Keratinocyte (primary cell): ENCODE results near the gene CLOCK. TPM values are rescaled to one million over a fixed set of nuclear protein-coding genes. Genes with fewer than 3 reads are reported as not detected.

Experiments
- DNase-seq: peaks from one replicate; pipeline ENCODE4 v3.0.0-alpha.2; 2011; ENCODE audit warnings: low read depth, missing footprints, low spot score
- FAIRE-seq: peaks from 2 replicates; lab custom pipeline; 2011; peaks lifted over from hg19 to GRCh38; lab: Jason Lieb, UNC
- H2AFZ ChIP-seq: 2 replicates; pipeline ENCODE4 v1.6.0; 2012; ENCODE audit warnings: low read length, control low read depth, inconsistent platforms; ENCODE audit not compliant: control insufficient read depth
- H3K27ac ChIP-seq: 2 replicates; pipeline ENCODE4 v1.5.1; 2011; ENCODE audit warnings: low read length; ENCODE audit not compliant: control insufficient read depth, insufficient read depth
- H3K27me3 ChIP-seq: 3 replicates; pipeline ENCODE4 v1.6.0; 2011; ENCODE audit warnings: low read length; ENCODE audit not compliant: control insufficient read depth, insufficient read depth; ENCODE audit errors: extremely low read depth
- H3K36me3 ChIP-seq, 2 experiments: 2 replicates in 1 of 2; 3 replicates in 1 of 2; pipeline ENCODE4 v1.5.1; 2011; ENCODE audit warnings: low read length in 2 of 2, mild to moderate bottlenecking in 1 of 2; ENCODE audit not compliant: control insufficient read depth in 2 of 2, insufficient read depth in 2 of 2; ENCODE audit errors: extremely low read depth in 1 of 2
- H3K4me1 ChIP-seq: 3 replicates; pipeline ENCODE4 v1.5.1; 2011; ENCODE audit warnings: low read length; ENCODE audit not compliant: control insufficient read depth, insufficient read depth; ENCODE audit errors: extremely low read depth
- H3K4me2 ChIP-seq: 3 replicates; pipeline ENCODE4 v1.6.0; 2011; ENCODE audit warnings: low read depth, low read length; ENCODE audit not compliant: control insufficient read depth, insufficient read depth; ENCODE audit errors: extremely low read depth
- H3K4me3 ChIP-seq, 3 experiments: fragments of 200-600 bp in 1 of 3; sonication (generic) in 1 of 3; 2 replicates in 2 of 3; 3 replicates in 1 of 3; pipeline ENCODE4 v1.5.1; 2011 to 2016; ENCODE audit warnings: low read length in 3 of 3, mild to moderate bottlenecking in 3 of 3, control low read depth in 2 of 3, inconsistent platforms in 1 of 3, low read depth in 1 of 3, mixed read lengths in 1 of 3, mixed run types in 1 of 3, moderate library complexity in 1 of 3; ENCODE audit not compliant: control insufficient read depth in 2 of 3, insufficient read depth in 2 of 3; ENCODE audit errors: extremely low read depth in 1 of 3
- H3K79me2 ChIP-seq: 2 replicates; pipeline ENCODE4 v1.6.0; 2012; ENCODE audit warnings: low read length; ENCODE audit not compliant: control insufficient read depth, insufficient read depth
- H3K9ac ChIP-seq: 3 replicates; pipeline ENCODE4 v1.6.0; 2011; ENCODE audit warnings: low read length; ENCODE audit not compliant: control insufficient read depth, insufficient read depth; ENCODE audit errors: extremely low read depth
- H3K9me1 ChIP-seq: 3 replicates; pipeline ENCODE4 v1.6.0; 2011; ENCODE audit warnings: low read length; ENCODE audit not compliant: control insufficient read depth, insufficient read depth; ENCODE audit errors: extremely low read depth
- H3K9me3 ChIP-seq: 2 replicates; pipeline ENCODE4 v1.5.1; 2012; ENCODE audit warnings: low read depth, low read length; ENCODE audit not compliant: control insufficient read depth
- H4K20me1 ChIP-seq: 3 replicates; pipeline ENCODE4 v1.6.0; 2011; ENCODE audit warnings: low read length; ENCODE audit not compliant: control insufficient read depth, insufficient read depth; ENCODE audit errors: extremely low read depth
- CTCF ChIP-seq, 3 experiments: IDR thresholded peaks in 1 of 3; conservative IDR thresholded peaks in 1 of 3; optimal IDR thresholded peaks in 1 of 3; 2 replicates in 2 of 3; 3 replicates in 1 of 3; pipeline versions ENCODE3 to v1.5.1; 2011; ENCODE audit warnings: low read length in 3 of 3, mild to moderate bottlenecking in 3 of 3, moderate library complexity in 2 of 3, control low read depth in 1 of 3, inconsistent platforms in 1 of 3; ENCODE audit not compliant: insufficient read depth in 2 of 3; ENCODE audit errors: extremely low read depth in 1 of 3
- EZH2 ChIP-seq: IDR thresholded peaks from one replicate; pipeline ENCODE4 v1.6.1; 2012; ENCODE audit warnings: inconsistent platforms, mild to moderate bottlenecking, low read length, moderate library complexity
- dilution Hi-C: fragments of 300-500 bp; cut with MboI; formaldehyde crosslinking; loops from one replicate; pipeline ENCODE4 v1.7.0; 2020; ENCODE audit warnings: low sequenced_read_pairs; ENCODE audit not compliant: extremely low pct_ligation_motif_present
- polyA plus RNA-seq, 5 experiments: library from polyadenylated mRNA; depleted of rRNA in 3 of 5; stranded (reverse) in 3 of 5; stranded (forward) in 1 of 5; unstranded in 1 of 5; fragments of >200 nt; gene quantifications; 1 replicate in 1 of 5; 2 replicates in 3 of 5; 3 replicates in 1 of 5; pipeline versions ENCODE4 v1.2.1 to v1.2.3, GENCODE V29; 2011 to 2012; ENCODE audit warnings: missing spikeins in 2 of 5, low read depth in 1 of 5, low replicate concordance in 1 of 5

CLOCK gene
- polyA plus RNA-seq, 1 donor (not counting 4 experiments of a cell fraction or from before 2014, with no cell fraction given): 27.1 TPM

GRCh38 chr4:55483315-55483714 lies 63.4 kb downstream of the CLOCK start:
- Histone ChIP-seq H4K20me1 (no peaks in the 10 kb centered on the region), H3K9ac (no peak overlapping the region), H3K27me3 (no peaks in the 10 kb centered on the region), H3K27ac (no peak overlapping the region), H3K9me3 (no peaks in the 10 kb centered on the region), H3K9me1 (no peaks in the 10 kb centered on the region), H3K36me3 (peaks cover 2 to 7% of the 10 kb centered on the region in 2 experiments), H3K4me1 (peaks cover 2% of the 10 kb centered on the region), H3K4me3 (no peak overlapping the region), H3K79me2 (no peaks in the 10 kb centered on the region), H2AFZ (no peak overlapping the region), H3K4me2 (no peak overlapping the region)
- TF ChIP-seq CTCF (optimal IDR thresholded peaks at IDR 0.05 in 1 of 3, IDR thresholded peaks at IDR 0.05 in 1 of 3, conservative IDR thresholded peaks at IDR 0.05 in 1 of 3; ENCODE audit: extremely low read depth in 1 of 3, insufficient read depth in 2 of 3, low read length in 3 of 3) (no peak), EZH2 (no peak)
- FAIRE-seq: no peak
- DNase-seq: no peak
- dilution Hi-C loops: no loop called here

GRCh38 chr4:55475394-55476243 lies 71.1 kb downstream of the CLOCK start:
- no peak overlapping the region for H2AFZ ChIP-seq
- H3K36me3 ChIP-seq: peaks cover 5 to 10% of the 10 kb centered on the region in 2 experiments
- DNase-seq: no peak
- H3K27ac ChIP-seq: peak overlapping the region; percentile 28
- H3K4me3 ChIP-seq: no peak overlapping the region
- H4K20me1 ChIP-seq: no peaks in the 10 kb centered on the region
- no peaks in the 10 kb centered on the region for H3K9me1 ChIP-seq
- H3K4me1 ChIP-seq: peaks cover 19% of the 10 kb centered on the region
- H3K9ac ChIP-seq: no peak overlapping the region
- TF ChIP-seq CTCF (optimal IDR thresholded peaks at IDR 0.05 in 1 of 3, IDR thresholded peaks at IDR 0.05 in 1 of 3, conservative IDR thresholded peaks at IDR 0.05 in 1 of 3; ENCODE audit: extremely low read depth in 1 of 3, insufficient read depth in 2 of 3, low read length in 3 of 3): no peak
- TF ChIP-seq EZH2: no peak
- dilution Hi-C loops: no loop called here
- H3K27me3 ChIP-seq: no peaks in the 10 kb centered on the region
- no peaks in the 10 kb centered on the region for H3K79me2 ChIP-seq
- no peaks in the 10 kb centered on the region for H3K9me3 ChIP-seq
- H3K4me2 ChIP-seq: peak overlapping the region; percentile 42
- peak; percentile 93 for FAIRE-seq
